ENCODE results near the gene EPHA6.
"Not testable (repeated sequence)": the region's sequence is repeated elsewhere in the genome, so short reads cannot be mapped to it uniquely, and the experiment has no call there.

EPHA6 gene

GRCh38 chr3:96852849-96853248, 38.5 kb downstream of the EPHA6 start:
- TF ChIP-seq GATA1 (IDR thresholded peaks at IDR 0.05; ENCODE audit: low read depth, low read length) (no peak), POLR2A (IDR thresholded peaks at IDR 0.05; ENCODE audit: low read length) (no peak)

GRCh38 chr3:96860882-96861281, 46.5 kb downstream of the EPHA6 start:
- no peak for TF ChIP-seq GATA1 (IDR thresholded peaks at IDR 0.05; ENCODE audit: low read depth, low read length)
- TF ChIP-seq POLR2A (IDR thresholded peaks at IDR 0.05; ENCODE audit: low read length): no peak
- DNase-seq: no peak

More at GRCh38 chr3:96852849-96853248, 38.5 kb downstream of the EPHA6 start:
- no peak for DNase-seq

- DNase-seq: peak; percentile 25 to 53
- TF ChIP-seq GATA1 (IDR thresholded peaks at IDR 0.05; ENCODE audit: low read depth, low read length) (no peak), POLR2A (IDR thresholded peaks at IDR 0.05; ENCODE audit: low read length) (no peak)
These were observed 48.8 kb downstream of the EPHA6 start for GRCh38 chr3:96863129-96863740.

- no peak for TF ChIP-seq POLR2A (IDR thresholded peaks at IDR 0.05; ENCODE audit: low read length)
- no peak for TF ChIP-seq GATA1 (IDR thresholded peaks at IDR 0.05; ENCODE audit: low read depth, low read length)
- DNase-seq: no peak
These were observed 51.2 kb downstream of the EPHA6 start for GRCh38 chr3:96865605-96866004.

- TF ChIP-seq GATA1 (IDR thresholded peaks at IDR 0.05; ENCODE audit: low read depth, low read length): no peak
- no peak for TF ChIP-seq POLR2A (IDR thresholded peaks at IDR 0.05; ENCODE audit: low read length)
- no peak for DNase-seq
These were observed 54.9 kb downstream of the EPHA6 start for GRCh38 chr3:96869316-96869715.

- no peak for DNase-seq
- no peak for TF ChIP-seq GATA1 (IDR thresholded peaks at IDR 0.05; ENCODE audit: low read depth, low read length)
- no peak for TF ChIP-seq POLR2A (IDR thresholded peaks at IDR 0.05; ENCODE audit: low read length)
These were observed 63.1 kb downstream of the EPHA6 start for GRCh38 chr3:96877510-96877909.

- no peak for DNase-seq
- TF ChIP-seq POLR2A (IDR thresholded peaks at IDR 0.05; ENCODE audit: low read length): no peak
- TF ChIP-seq GATA1 (IDR thresholded peaks at IDR 0.05; ENCODE audit: low read depth, low read length): no peak
These were observed 85.6 kb downstream of the EPHA6 start for GRCh38 chr3:96900031-96900430.

GRCh38 chr3:96900566-96900965, 86.2 kb downstream of the EPHA6 start:
- no peak for TF ChIP-seq GATA1 (IDR thresholded peaks at IDR 0.05; ENCODE audit: low read depth, low read length)
- TF ChIP-seq POLR2A (IDR thresholded peaks at IDR 0.05; ENCODE audit: low read length): no peak
- DNase-seq: no peak

- DNase-seq: no peak
- TF ChIP-seq POLR2A (IDR thresholded peaks at IDR 0.05; ENCODE audit: low read length): no peak
- no peak for TF ChIP-seq GATA1 (IDR thresholded peaks at IDR 0.05; ENCODE audit: low read depth, low read length)
These were observed 101.1 kb downstream of the EPHA6 start for GRCh38 chr3:96915445-96915844.

- TF ChIP-seq GATA1 (IDR thresholded peaks at IDR 0.05; ENCODE audit: low read depth, low read length): no peak
- no peak for TF ChIP-seq POLR2A (IDR thresholded peaks at IDR 0.05; ENCODE audit: low read length)
- no peak for DNase-seq
These were observed 116.9 kb downstream of the EPHA6 start for GRCh38 chr3:96931119-96931862.

- not testable (repeated sequence) for DNase-seq
These were observed 127.7 kb downstream of the EPHA6 start for GRCh38 chr3:96942131-96942530.

- DNase-seq: no peak
- TF ChIP-seq GATA1 (IDR thresholded peaks at IDR 0.05; ENCODE audit: low read depth, low read length) (no peak), POLR2A (IDR thresholded peaks at IDR 0.05; ENCODE audit: low read length) (no peak)
These were observed 144.5 kb downstream of the EPHA6 start for GRCh38 chr3:96958856-96959255.

- no peak for TF ChIP-seq POLR2A (IDR thresholded peaks at IDR 0.05; ENCODE audit: low read length)
- no peak for DNase-seq
These were observed 145.1 kb downstream of the EPHA6 start for GRCh38 chr3:96959474-96959873.

GRCh38 chr3:96959901-96960641, 145.7 kb downstream of the EPHA6 start:
- TF ChIP-seq GATA1 (IDR thresholded peaks at IDR 0.05; ENCODE audit: low read depth, low read length) (no peak), POLR2A (IDR thresholded peaks at IDR 0.05; ENCODE audit: low read length) (no peak)
- DNase-seq: peak in 1 of 2 experiments; percentile 20

Measured in erythroblast (primary cell).